Fibroblast of the aortic adventitia (primary cell): Measurements from ENCODE around the gene DMD. TPM values are rescaled to one million over a fixed set of nuclear protein-coding genes. Genes with fewer than 3 reads are reported as not detected.
"Not testable (repeated sequence)": the region's sequence is repeated elsewhere in the genome, so short reads cannot be mapped to it uniquely, and the experiment has no call there.

Source experiments
- DNase-seq: peaks from one replicate; pipeline ENCODE4 v3.0.0-alpha.2; 2010; ENCODE audit warnings: low read depth
- H3K4me3 ChIP-seq: 2 replicates; pipeline ENCODE4 v1.5.1; 2011; ENCODE audit warnings: low read depth, mild to moderate bottlenecking, control low read depth, low read length, moderate library complexity
- total RNA-seq: library from RNA; depleted of rRNA; stranded (reverse); fragments of >200 nt; gene quantifications from 2 replicates; pipeline ENCODE4 v1.2.3, GENCODE V29; 2012; ENCODE audit warnings: low replicate concordance
- TF ChIP-seq, protein P1 (sequence below): IDR thresholded peaks from 2 replicates; pipeline ENCODE4 v1.5.1; 2011; ENCODE audit warnings: mild to moderate bottlenecking, low read length, control low read depth, inconsistent platforms; ENCODE audit not compliant: insufficient read depth

DMD gene
- total RNA-seq, 1 donor: 10.3 TPM

- no peak for DNase-seq
- TF ChIP-seq, protein P1, sequence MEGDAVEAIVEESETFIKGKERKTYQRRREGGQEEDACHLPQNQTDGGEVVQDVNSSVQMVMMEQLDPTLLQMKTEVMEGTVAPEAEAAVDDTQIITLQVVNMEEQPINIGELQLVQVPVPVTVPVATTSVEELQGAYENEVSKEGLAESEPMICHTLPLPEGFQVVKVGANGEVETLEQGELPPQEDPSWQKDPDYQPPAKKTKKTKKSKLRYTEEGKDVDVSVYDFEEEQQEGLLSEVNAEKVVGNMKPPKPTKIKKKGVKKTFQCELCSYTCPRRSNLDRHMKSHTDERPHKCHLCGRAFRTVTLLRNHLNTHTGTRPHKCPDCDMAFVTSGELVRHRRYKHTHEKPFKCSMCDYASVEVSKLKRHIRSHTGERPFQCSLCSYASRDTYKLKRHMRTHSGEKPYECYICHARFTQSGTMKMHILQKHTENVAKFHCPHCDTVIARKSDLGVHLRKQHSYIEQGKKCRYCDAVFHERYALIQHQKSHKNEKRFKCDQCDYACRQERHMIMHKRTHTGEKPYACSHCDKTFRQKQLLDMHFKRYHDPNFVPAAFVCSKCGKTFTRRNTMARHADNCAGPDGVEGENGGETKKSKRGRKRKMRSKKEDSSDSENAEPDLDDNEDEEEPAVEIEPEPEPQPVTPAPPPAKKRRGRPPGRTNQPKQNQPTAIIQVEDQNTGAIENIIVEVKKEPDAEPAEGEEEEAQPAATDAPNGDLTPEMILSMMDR: no peak
- H3K4me3 ChIP-seq: no peak overlapping the region
These were observed 1620.0 kb downstream of the DMD start for GRCh38 chrX:31591355-31591754.

DNA sequence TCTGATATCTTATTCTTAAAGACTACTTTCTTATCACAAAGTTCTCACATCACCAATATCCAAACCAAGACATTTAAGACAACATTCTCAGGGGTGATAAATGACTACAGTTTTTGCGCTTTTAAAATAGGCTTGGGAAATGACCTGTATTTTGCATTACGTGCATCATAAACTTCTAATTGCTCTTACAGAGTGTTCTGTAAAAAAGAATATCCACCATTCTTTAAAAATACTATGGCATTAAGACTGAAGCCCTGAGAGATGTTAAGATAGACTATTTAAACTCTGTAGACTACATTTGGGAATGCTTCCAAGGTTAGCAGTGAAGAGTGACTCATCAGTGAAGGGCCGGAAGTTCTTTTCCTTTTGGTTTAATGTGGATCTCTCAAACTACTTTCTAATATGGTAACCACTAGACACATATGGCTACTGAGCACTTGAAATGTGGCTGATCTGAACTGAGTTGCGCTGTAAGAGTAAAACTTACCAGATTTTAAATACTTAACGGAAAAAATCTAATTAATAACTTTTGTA is 1620.7 kb downstream of the DMD start:
- DNase-seq: peak; percentile 38
- TF ChIP-seq, protein P1: no peak
- no peak overlapping the region for H3K4me3 ChIP-seq

GRCh38 chrX:31589503-31589902 is 1621.8 kb downstream of the DMD start:
- TF ChIP-seq, protein P1: no peak
- H3K4me3 ChIP-seq: no peak overlapping the region
- no peak for DNase-seq

DNA sequence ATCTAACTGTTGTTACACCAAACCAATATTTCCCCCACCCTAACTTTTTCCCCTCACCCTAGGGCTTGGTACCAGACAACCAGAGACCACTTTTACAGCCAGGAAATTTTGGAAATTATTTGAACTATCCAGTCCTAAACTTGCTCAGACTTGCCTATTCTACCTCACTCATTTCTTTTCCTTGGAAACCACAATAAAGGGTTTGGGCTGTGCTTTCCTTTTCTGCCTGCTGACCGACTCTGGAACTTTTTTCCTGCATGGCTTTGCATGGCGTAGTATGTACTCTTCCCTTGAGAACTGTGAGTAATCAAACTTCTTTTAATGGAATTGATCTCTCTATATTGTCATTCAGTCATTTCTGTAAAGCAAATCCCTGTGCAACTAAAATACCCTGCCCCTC is 1623.0 kb downstream of the DMD start:
- TF ChIP-seq, protein P1: no peak
- no peak for DNase-seq
- no peak overlapping the region for H3K4me3 ChIP-seq

GRCh38 chrX:31583892-31584291 is 1627.5 kb downstream of the DMD start:
- H3K4me3 ChIP-seq, DNase-seq: not testable (repeated sequence)

DNA sequence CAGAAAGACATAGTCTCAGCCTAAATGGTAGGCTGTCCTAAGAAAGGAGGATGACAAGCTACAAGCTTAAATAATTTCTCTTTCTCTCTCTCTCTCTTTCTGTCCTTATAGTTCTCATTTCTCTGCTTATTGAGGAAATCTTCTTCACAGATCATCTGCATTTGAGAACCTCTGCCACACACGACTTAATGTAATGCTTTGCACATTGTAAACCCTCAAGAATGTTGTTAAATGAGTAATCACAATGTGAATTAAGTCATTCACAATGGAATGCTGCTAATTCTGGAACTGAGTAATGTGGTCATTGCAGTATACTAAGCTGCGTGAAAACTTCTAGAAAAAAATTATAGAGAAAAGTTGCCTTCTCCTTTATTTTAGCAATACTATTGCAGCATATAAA is 1630.6 kb downstream of the DMD start:
- peak; percentile 25 for DNase-seq
- no peak overlapping the region for H3K4me3 ChIP-seq
- TF ChIP-seq, protein P1: no peak

GRCh38 chrX:31580227-31580626 is 1631.1 kb downstream of the DMD start:
- TF ChIP-seq, protein P1: no peak
- no peak overlapping the region for H3K4me3 ChIP-seq
- no peak for DNase-seq
